CD4-positive, alpha-beta memory T cell (primary cell): ENCODE results near the gene OPN1MW2. TPM values are rescaled to one million over a fixed set of nuclear protein-coding genes. Genes with fewer than 3 reads are reported as not detected.
"Not testable (repeated sequence)": the region's sequence is repeated elsewhere in the genome, so short reads cannot be mapped to it uniquely, and the experiment has no call there.

ENCODE experiments used
- CTCF ChIA-PET: fragments of 350-600 bp; sonication (Branson Sonifier 250); formaldehyde crosslinking; loops from one replicate; lab custom pipeline; 2021; ENCODE audit warnings: inconsistent platforms; ENCODE audit not compliant: partially characterized antibody; lab: Charles Lee
- POLR2A ChIA-PET: fragments of 350-600 bp; sonication (Branson Sonifier 250); formaldehyde crosslinking; loops from one replicate; lab custom pipeline; 2021; ENCODE audit not compliant: partially characterized antibody; lab: Charles Lee
- DNase-seq, 5 donors: peaks; one replicate each; pipeline versions ENCODE4 v3.0.0 to v3.0.0-alpha.2; 2020 to 2022; ENCODE audit warnings: mixed read lengths in 1 of 5
- H3K27ac ChIP-seq: one replicate; pipeline ENCODE4 v1.7.0; 2013; ENCODE audit warnings: low read depth, low read length
- H3K27me3 ChIP-seq: 2 replicates; pipeline ENCODE4 v1.7.0; 2013; ENCODE audit warnings: mild to moderate bottlenecking, low read length, moderate library complexity; ENCODE audit not compliant: insufficient read depth
- H3K36me3 ChIP-seq: 2 replicates; pipeline ENCODE4 v1.7.0; 2013; ENCODE audit warnings: mild to moderate bottlenecking, low read length, moderate library complexity; ENCODE audit not compliant: insufficient read depth
- H3K4me1 ChIP-seq: 2 replicates; pipeline ENCODE4 v1.7.0; 2013; ENCODE audit warnings: mild to moderate bottlenecking, low read length, moderate library complexity; ENCODE audit not compliant: insufficient read depth
- H3K4me3 ChIP-seq, 2 donors: one replicate each; pipeline ENCODE4 v1.7.0; 2013; ENCODE audit warnings: low read length in 2 of 2, mild to moderate bottlenecking in 1 of 2
- H3K9me3 ChIP-seq, 2 donors: one replicate each; pipeline ENCODE4 v1.7.0; 2013; ENCODE audit warnings: low read length in 2 of 2, control low read depth in 1 of 2; ENCODE audit not compliant: control insufficient read depth in 1 of 2
- H3K27ac Mint-ChIP-seq, 7 donors: one replicate each; pipeline ENCODE4 v1.8.0; 2020 to 2021; ENCODE audit warnings: mixed read lengths in 7 of 7, mild to moderate bottlenecking in 6 of 7, inconsistent platforms in 3 of 7, moderate library complexity in 3 of 7
- H3K27me3 Mint-ChIP-seq, 2 donors: one replicate each; pipeline ENCODE4 v1.8.0; 2020 to 2021; ENCODE audit warnings: mixed read lengths in 2 of 2
- H3K36me3 Mint-ChIP-seq, 2 donors: one replicate each; pipeline ENCODE4 v1.8.0; 2020 to 2021; ENCODE audit warnings: mixed read lengths in 2 of 2, inconsistent platforms in 1 of 2, mild to moderate bottlenecking in 1 of 2
- H3K4me1 Mint-ChIP-seq, 4 donors: one replicate each; pipeline ENCODE4 v1.8.0; 2020 to 2021; ENCODE audit warnings: mixed read lengths in 4 of 4, mild to moderate bottlenecking in 1 of 4
- H3K4me3 Mint-ChIP-seq, 8 donors: one replicate each; pipeline ENCODE4 v1.8.0; 2020 to 2021; ENCODE audit warnings: mixed read lengths in 8 of 8, mild to moderate bottlenecking in 7 of 8, moderate library complexity in 6 of 8, inconsistent platforms in 3 of 8
- H3K9me3 Mint-ChIP-seq, 8 donors: one replicate each; pipeline ENCODE4 v1.8.0; 2020 to 2021; ENCODE audit warnings: mixed read lengths in 8 of 8, mild to moderate bottlenecking in 5 of 8, inconsistent platforms in 3 of 8, moderate library complexity in 1 of 8
- intact Hi-C: fragments of 100-400 bp; cut with micrococcal nuclease; formaldehyde crosslinking; loops from one replicate; pipeline ENCODE4 v1.15.1; 2023
- polyA plus RNA-seq, 2 donors: library from polyadenylated mRNA; unstranded; fragments of 300-500 nt; fragmentation: Illumina TruSeq; gene quantifications; one replicate each; pipeline ENCODE4 v1.2.3, GENCODE V29; 2021
- total RNA-seq, 2 experiments: library from RNA; stranded (reverse); gene quantifications; one replicate each; pipeline ENCODE4 v1.2.3, GENCODE V29; 2021

The OPN1MW2 gene
- total RNA-seq (not detected), polyA plus RNA-seq (not detected)

DNA sequence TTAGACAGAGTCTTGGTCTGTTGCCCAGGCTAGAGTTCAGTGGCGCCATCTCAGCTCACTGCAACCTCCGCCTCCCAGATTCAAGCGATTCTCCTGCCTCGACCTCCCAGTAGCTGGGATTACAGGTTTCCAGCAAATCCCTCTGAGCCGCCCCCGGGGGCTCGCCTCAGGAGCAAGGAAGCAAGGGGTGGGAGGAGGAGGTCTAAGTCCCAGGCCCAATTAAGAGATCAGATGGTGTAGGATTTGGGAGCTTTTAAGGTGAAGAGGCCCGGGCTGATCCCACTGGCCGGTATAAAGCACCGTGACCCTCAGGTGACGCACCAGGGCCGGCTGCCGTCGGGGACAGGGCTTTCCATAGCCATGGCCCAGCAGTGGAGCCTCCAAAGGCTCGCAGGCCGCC is at the start of gene OPN1MW2:
OPN1MW2 (plus strand) TSS at position 301 of the 400 bp plus-strand sequence; CDS start at position 361, 60 bp downstream.
- H3K27ac Mint-ChIP-seq, H3K36me3 Mint-ChIP-seq, H3K4me1 Mint-ChIP-seq, DNase-seq, H3K36me3 ChIP-seq, H3K4me3 ChIP-seq, CTCF ChIA-PET, H3K27me3 ChIP-seq, POLR2A ChIA-PET, H3K9me3 Mint-ChIP-seq, H3K9me3 ChIP-seq, H3K27me3 Mint-ChIP-seq, H3K4me3 Mint-ChIP-seq, intact Hi-C loops, H3K4me1 ChIP-seq, H3K27ac ChIP-seq: not testable (repeated sequence)

DNA sequence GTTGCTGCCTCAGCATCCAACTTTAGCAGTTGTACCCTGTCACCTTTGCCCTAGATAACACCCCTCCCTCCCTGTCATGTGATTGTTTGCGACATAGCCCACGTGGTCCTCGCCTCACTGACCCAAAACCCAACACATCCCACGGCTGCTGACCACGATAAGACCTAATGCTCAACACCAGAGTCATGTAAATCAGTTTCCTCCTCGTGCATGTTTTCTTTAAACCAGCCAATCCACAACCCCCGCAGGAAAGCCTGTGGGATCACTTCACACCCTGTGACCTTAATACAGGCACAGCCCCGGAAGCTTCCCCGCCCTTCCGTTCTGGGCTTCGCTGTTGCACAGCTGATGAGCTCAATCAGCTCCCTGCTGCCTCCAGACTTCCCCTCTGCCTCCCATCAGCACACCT is 47.0 kb upstream of the OPN1MW2 start:
- H3K4me3 Mint-ChIP-seq, H3K27ac ChIP-seq, H3K27ac Mint-ChIP-seq, H3K27me3 ChIP-seq, H3K4me1 Mint-ChIP-seq, intact Hi-C loops, DNase-seq, H3K9me3 Mint-ChIP-seq, POLR2A ChIA-PET, H3K4me3 ChIP-seq, H3K36me3 Mint-ChIP-seq, H3K36me3 ChIP-seq, H3K27me3 Mint-ChIP-seq, CTCF ChIA-PET, H3K9me3 ChIP-seq, H3K4me1 ChIP-seq: not testable (repeated sequence)

DNA sequence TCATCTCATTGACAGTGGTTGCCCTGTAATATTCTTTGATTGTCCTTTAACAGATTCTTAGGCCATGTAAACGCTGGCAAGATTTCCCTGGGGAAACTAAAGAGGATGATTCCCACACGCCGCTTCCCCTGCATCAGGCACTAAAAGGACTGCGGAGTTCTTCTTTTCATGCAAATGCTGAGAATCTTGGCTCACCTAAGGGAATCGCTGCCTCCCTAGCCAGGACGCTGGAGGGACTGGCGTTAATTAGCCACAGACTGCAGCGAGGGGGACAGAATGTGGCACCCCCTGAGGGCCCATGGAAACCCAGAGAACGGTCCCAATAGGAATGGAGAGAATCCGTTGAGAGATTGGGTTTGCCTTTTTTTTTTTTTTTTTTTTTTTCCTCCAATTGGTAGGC is 45.2 kb upstream of the OPN1MW2 start:
- H3K9me3 Mint-ChIP-seq, H3K4me1 Mint-ChIP-seq, DNase-seq, POLR2A ChIA-PET, intact Hi-C loops, H3K9me3 ChIP-seq, H3K27ac ChIP-seq, H3K27me3 Mint-ChIP-seq, H3K36me3 Mint-ChIP-seq, CTCF ChIA-PET, H3K4me1 ChIP-seq, H3K36me3 ChIP-seq, H3K4me3 Mint-ChIP-seq, H3K27me3 ChIP-seq, H3K4me3 ChIP-seq, H3K27ac Mint-ChIP-seq: not testable (repeated sequence)

DNA sequence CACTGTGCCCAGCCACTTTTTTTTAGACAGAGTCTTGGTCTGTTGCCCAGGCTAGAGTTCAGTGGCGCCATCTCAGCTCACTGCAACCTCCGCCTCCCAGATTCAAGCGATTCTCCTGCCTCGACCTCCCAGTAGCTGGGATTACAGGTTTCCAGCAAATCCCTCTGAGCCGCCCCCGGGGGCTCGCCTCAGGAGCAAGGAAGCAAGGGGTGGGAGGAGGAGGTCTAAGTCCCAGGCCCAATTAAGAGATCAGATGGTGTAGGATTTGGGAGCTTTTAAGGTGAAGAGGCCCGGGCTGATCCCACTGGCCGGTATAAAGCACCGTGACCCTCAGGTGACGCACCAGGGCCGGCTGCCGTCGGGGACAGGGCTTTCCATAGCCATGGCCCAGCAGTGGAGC is 37.3 kb upstream of the OPN1MW2 start, which contains the start of gene OPN1MW:
OPN1MW (plus strand) TSS at position 301 of the 400 bp plus-strand sequence; CDS start at position 383, 82 bp downstream.
- H3K9me3 ChIP-seq, H3K4me3 Mint-ChIP-seq, H3K27me3 Mint-ChIP-seq, POLR2A ChIA-PET, H3K27ac ChIP-seq, H3K36me3 ChIP-seq, H3K27ac Mint-ChIP-seq, H3K36me3 Mint-ChIP-seq, H3K9me3 Mint-ChIP-seq, H3K4me1 Mint-ChIP-seq, CTCF ChIA-PET, H3K27me3 ChIP-seq, H3K4me1 ChIP-seq, intact Hi-C loops, H3K4me3 ChIP-seq, DNase-seq: not testable (repeated sequence)

DNA sequence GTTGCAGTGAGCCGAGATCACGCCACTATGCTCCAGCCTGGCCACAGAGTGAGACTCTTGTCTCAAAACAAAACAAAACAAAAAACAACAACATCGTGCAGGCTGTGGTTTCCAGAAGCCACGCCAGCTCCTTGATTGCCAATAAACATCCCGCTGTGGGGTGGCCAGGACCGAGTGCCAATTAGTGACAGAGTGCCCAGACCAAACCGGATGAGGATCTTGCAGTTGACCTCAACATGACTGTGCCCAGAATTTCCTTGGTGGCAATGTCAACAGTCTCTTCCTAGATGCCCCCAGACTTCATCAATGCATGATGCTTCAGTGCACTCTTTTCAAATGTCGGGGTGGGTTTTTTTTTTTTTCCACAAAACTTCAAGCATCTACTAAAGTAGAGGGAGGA is 35.8 kb upstream of the OPN1MW2 start:
- H3K9me3 Mint-ChIP-seq, H3K4me3 ChIP-seq, H3K27ac ChIP-seq, H3K4me1 ChIP-seq, intact Hi-C loops, H3K4me1 Mint-ChIP-seq, H3K36me3 ChIP-seq, CTCF ChIA-PET, H3K4me3 Mint-ChIP-seq, H3K27me3 ChIP-seq, H3K27ac Mint-ChIP-seq, H3K36me3 Mint-ChIP-seq, POLR2A ChIA-PET, H3K9me3 ChIP-seq, H3K27me3 Mint-ChIP-seq, DNase-seq: not testable (repeated sequence)

DNA sequence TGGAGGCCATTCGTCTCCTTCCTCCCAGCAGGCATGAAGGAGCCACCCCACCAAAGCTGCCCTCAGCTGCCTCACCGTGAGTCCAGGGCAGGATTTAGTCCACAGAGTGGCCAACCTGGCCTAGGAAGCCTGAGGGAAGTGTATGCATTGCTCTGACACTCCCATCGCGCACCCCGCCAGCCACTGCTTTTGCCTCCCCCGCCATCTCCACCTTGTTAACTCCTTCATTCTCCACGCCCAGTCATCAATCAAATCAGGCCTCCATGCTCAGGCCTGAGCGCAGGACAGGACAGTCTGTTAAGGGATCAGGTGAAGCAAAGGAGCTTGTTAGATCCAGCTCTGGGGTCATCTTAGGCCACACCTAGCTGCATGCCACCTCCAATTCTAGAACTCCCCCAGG is 26.7 kb upstream of the OPN1MW2 start:
- H3K4me3 Mint-ChIP-seq, H3K36me3 ChIP-seq, H3K4me3 ChIP-seq, H3K27ac ChIP-seq, H3K9me3 Mint-ChIP-seq, intact Hi-C loops, POLR2A ChIA-PET, H3K4me1 ChIP-seq, H3K27ac Mint-ChIP-seq, H3K9me3 ChIP-seq, H3K4me1 Mint-ChIP-seq, H3K27me3 ChIP-seq, DNase-seq, H3K36me3 Mint-ChIP-seq, H3K27me3 Mint-ChIP-seq, CTCF ChIA-PET: not testable (repeated sequence)

DNA sequence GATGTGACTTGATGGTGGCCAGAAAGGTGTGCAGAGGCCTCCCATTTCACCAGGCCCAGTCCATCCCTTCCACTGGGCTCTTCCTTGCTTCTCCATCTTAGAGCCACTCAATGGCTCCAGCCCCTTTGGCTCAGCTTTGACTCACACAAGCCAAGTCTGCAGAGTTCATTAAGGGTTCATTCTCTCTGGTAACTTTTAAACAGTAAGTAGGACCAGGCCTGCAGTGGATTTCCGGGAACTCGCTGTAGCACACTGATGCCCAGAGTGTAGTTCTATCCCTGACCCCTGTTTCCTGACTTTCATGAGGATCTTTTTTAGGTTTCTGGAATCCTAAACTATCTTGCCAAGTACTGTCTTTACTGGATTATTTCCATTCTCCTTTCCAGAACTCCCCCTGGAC is 25.2 kb upstream of the OPN1MW2 start:
- H3K4me3 Mint-ChIP-seq, H3K27me3 ChIP-seq, H3K27me3 Mint-ChIP-seq, H3K36me3 ChIP-seq, H3K9me3 ChIP-seq, DNase-seq, H3K4me1 Mint-ChIP-seq, H3K27ac ChIP-seq, H3K4me3 ChIP-seq, CTCF ChIA-PET, H3K9me3 Mint-ChIP-seq, intact Hi-C loops, H3K36me3 Mint-ChIP-seq, H3K27ac Mint-ChIP-seq, H3K4me1 ChIP-seq, POLR2A ChIA-PET: not testable (repeated sequence)

DNA sequence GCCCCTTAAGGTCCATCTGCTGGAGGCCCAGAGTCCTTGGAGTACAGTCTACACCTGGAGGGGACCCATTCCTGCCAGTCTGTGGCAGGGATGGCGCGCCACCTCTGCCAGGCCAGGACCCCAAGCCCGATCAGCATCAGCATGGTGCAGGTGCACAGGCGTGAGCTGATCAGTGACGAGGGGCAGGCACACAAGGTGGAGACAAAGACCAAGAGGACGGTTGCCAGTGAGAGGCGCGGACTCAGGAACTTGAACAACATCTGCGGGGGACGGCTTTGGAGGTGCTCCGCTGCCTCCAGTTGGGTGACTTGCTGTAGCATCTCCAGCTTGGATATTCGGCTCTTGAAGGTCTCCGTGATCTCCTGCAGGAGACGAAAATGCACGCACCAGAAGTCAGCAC is 23.1 kb upstream of the OPN1MW2 start:
- H3K36me3 Mint-ChIP-seq, H3K36me3 ChIP-seq, H3K4me3 ChIP-seq, H3K27ac ChIP-seq, DNase-seq, H3K27me3 Mint-ChIP-seq, H3K4me3 Mint-ChIP-seq, intact Hi-C loops, POLR2A ChIA-PET, H3K9me3 ChIP-seq, H3K4me1 ChIP-seq, CTCF ChIA-PET, H3K9me3 Mint-ChIP-seq, H3K27ac Mint-ChIP-seq, H3K27me3 ChIP-seq, H3K4me1 Mint-ChIP-seq: not testable (repeated sequence)
